Hematopoietic multipotent progenitor cell treated with erythropoietin and hydrocortisone succinate and interleukin-3 and kit ligand, for 17 days (in vitro differentiated cells): ENCODE results near the gene COA1.
"Not testable (repeated sequence)": the region's sequence is repeated elsewhere in the genome, so short reads cannot be mapped to it uniquely, and the experiment has no call there.

Experiments used
- DNase-seq: peaks from one replicate; pipeline ENCODE4 v3.0.0-alpha.2; 2015; ENCODE audit warnings: low spot score

COA1 gene

GRCh38 chr7:43726466-43726865 lies 2.9 kb downstream of the COA1 start:
- no peak for DNase-seq

GRCh38 chr7:43725251-43725650 lies 4.1 kb downstream of the COA1 start:
- no peak for DNase-seq

GRCh38 chr7:43723007-43723341 lies 6.3 kb downstream of the COA1 start:
- no peak for DNase-seq

GRCh38 chr7:43721193-43721806 lies 8.0 kb downstream of the COA1 start:
- DNase-seq = peak; percentile 81

- DNase-seq = no peak
Measured at GRCh38 chr7:43716598-43716997, 12.7 kb downstream of the COA1 start.

GRCh38 chr7:43715966-43716365 lies 13.4 kb downstream of the COA1 start:
- not testable (repeated sequence) for DNase-seq

- DNase-seq = no peak
Measured at GRCh38 chr7:43711503-43711902, 17.8 kb downstream of the COA1 start.

GRCh38 chr7:43708055-43708454 lies 21.3 kb downstream of the COA1 start:
- not testable (repeated sequence) for DNase-seq

GRCh38 chr7:43703573-43703972 lies 25.8 kb downstream of the COA1 start:
- no peak for DNase-seq

GRCh38 chr7:43702974-43703373 lies 26.3 kb downstream of the COA1 start:
- no peak for DNase-seq

GRCh38 chr7:43701929-43702328 lies 27.4 kb downstream of the COA1 start:
- no peak for DNase-seq

GRCh38 chr7:43701500-43701854 lies 27.8 kb downstream of the COA1 start:
- no peak for DNase-seq

- no peak for DNase-seq
Measured at GRCh38 chr7:43700646-43701499, 28.4 kb downstream of the COA1 start.

GRCh38 chr7:43700059-43700501 lies 29.2 kb downstream of the COA1 start:
- DNase-seq = peak; percentile 81

GRCh38 chr7:43698460-43699255 lies 30.7 kb downstream of the COA1 start:
- DNase-seq = no peak

- DNase-seq = no peak
Measured at GRCh38 chr7:43697690-43698089, 31.6 kb downstream of the COA1 start.

GRCh38 chr7:43695365-43695764 lies 34.0 kb downstream of the COA1 start:
- no peak for DNase-seq

GRCh38 chr7:43694399-43694748 lies 34.9 kb downstream of the COA1 start:
- no peak for DNase-seq

- DNase-seq = no peak
Measured at GRCh38 chr7:43693687-43694398, 35.5 kb downstream of the COA1 start.

GRCh38 chr7:43692582-43693373 lies 36.5 kb downstream of the COA1 start:
- DNase-seq = no peak

- no peak for DNase-seq
Measured at GRCh38 chr7:43691611-43692010, 37.7 kb downstream of the COA1 start.

- no peak for DNase-seq
Measured at GRCh38 chr7:43689115-43689514, 40.2 kb downstream of the COA1 start.
